Esophagus muscularis mucosa (tissue), 4 donors: ENCODE data around the gene ADAT1. TPM values are rescaled to one million over a fixed set of nuclear protein-coding genes. Genes with fewer than 3 reads are reported as not detected.

ENCODE experiments used
- DNase-seq: peaks from one replicate; pipeline ENCODE4 v3.0.0-alpha.2; 2017; ENCODE audit errors: extremely low spot score
- H3K27ac ChIP-seq, 4 donors: fragments of 200-600 bp; sonication (generic); replicated peaks in 1 of 4; 1 replicate in 3 of 4; 2 replicates in 1 of 4; pipeline ENCODE4 v1.5.1; 2016 to 2019; ENCODE audit warnings: mild to moderate bottlenecking in 1 of 4
- H3K27me3 ChIP-seq, 4 donors: fragments of 200-600 bp; sonication (generic); one replicate each; pipeline versions ENCODE4 v1.5.1 to v1.6.0; 2016 to 2019
- H3K36me3 ChIP-seq, 4 donors: fragments of 200-600 bp; sonication (generic); one replicate each; pipeline ENCODE4 v1.5.1; 2016 to 2019
- H3K4me1 ChIP-seq, 4 donors: fragments of 200-600 bp; sonication (generic); one replicate each; pipeline ENCODE4 v1.5.1; 2016 to 2019
- H3K4me3 ChIP-seq, 4 donors: fragments of 200-600 bp; sonication (generic); 1 replicate in 2 of 4; 2 replicates in 2 of 4; pipeline ENCODE4 v1.5.1; 2016 to 2019; ENCODE audit warnings: mild to moderate bottlenecking in 4 of 4, moderate library complexity in 1 of 4
- H3K9me3 ChIP-seq, 4 donors: fragments of 200-600 bp; sonication (generic); 1 replicate in 3 of 4; 2 replicates in 1 of 4; pipeline ENCODE4 v1.5.1; 2016 to 2019
- CTCF ChIP-seq, 3 experiments: fragments of 200-600 bp in 2 of 3; fragments of 450-650 bp in 1 of 3; sonication (generic) in 2 of 3; IDR thresholded peaks; one replicate each; pipeline ENCODE4 v1.5.1; 2017 to 2019; ENCODE audit warnings: antibody characterized with exemption in 3 of 3, mild to moderate bottlenecking in 2 of 3, moderate library complexity in 1 of 3
- EP300 ChIP-seq: sonication (generic); formaldehyde crosslinking; IDR thresholded peaks from one replicate; pipeline ENCODE4 v1.6.1; 2017; ENCODE audit warnings: antibody characterized with exemption
- POLR2A ChIP-seq: fragments of 450-650 bp; IDR thresholded peaks from one replicate; pipeline ENCODE4 v1.6.1; 2017; ENCODE audit warnings: antibody characterized with exemption, moderate library complexity, mild to moderate bottlenecking, low read depth
- POLR2AphosphoS5 ChIP-seq, 2 donors: sonication (generic); formaldehyde crosslinking; IDR thresholded peaks; one replicate each; pipeline ENCODE4 v1.6.1; 2017; ENCODE audit warnings: antibody characterized with exemption in 2 of 2
- WGBS: methylation state at CpG from one replicate; pipeline ENCODE4 v1.1.5; 2018; 5-methylcytosine and 5-hydroxymethylcytosine counted together
- intact Hi-C: fragments of 100-400 bp; cut with DNase I; formaldehyde crosslinking; loops from one replicate; pipeline ENCODE4 v1.15.1; 2023
- total RNA-seq, 4 donors: library from RNA; depleted of rRNA; stranded (reverse); fragments of >200 nt; gene quantifications; one replicate each; pipeline versions ENCODE4 v1.1.0 to v1.2.1, GENCODE V29; 2016

Gene ADAT1
- total RNA-seq, 4 donors from 2014 or later, result 17.0 to 33.6 (median 22.7) TPM

GRCh38 chr16:75614066-75614897 is 8.8 kb downstream of the ADAT1 start:
- intact Hi-C loops, result no loop called here
- H3K27ac ChIP-seq, result no peak overlapping the region
- H3K36me3 ChIP-seq, result peaks cover 15 to 97% (median 89%) of the 10 kb centered on the region in 4 donors
- no peak overlapping the region for H3K4me3 ChIP-seq
- no peaks in the 10 kb centered on the region for H3K4me1 ChIP-seq
- DNase-seq, result no peak
- 93% methylated on average over 4 of the region's 4 CpGs for WGBS
- TF ChIP-seq POLR2AphosphoS5 (IDR thresholded peaks at IDR 0.05) (no peak), CTCF (IDR thresholded peaks at IDR 0.05) (no peak)
- H3K27me3 ChIP-seq, result no peaks in the 10 kb centered on the region
- no peaks in the 10 kb centered on the region for H3K9me3 ChIP-seq

- intact Hi-C loops, result no loop called here
- Histone ChIP-seq H3K36me3 (peaks cover 54 to 92% (median 83%) of the 10 kb centered on the region in 4 donors), H3K27ac (no peak overlapping the region), H3K9me3 (no peaks in the 10 kb centered on the region), H3K27me3 (no peaks in the 10 kb centered on the region), H3K4me1 (no peaks in the 10 kb centered on the region), H3K4me3 (no peak overlapping the region)
- DNase-seq, result no peak
- 100% methylated on average over 1 of the region's 1 CpG for WGBS
- TF ChIP-seq CTCF (IDR thresholded peaks at IDR 0.05), result no peak
- no peak for TF ChIP-seq EP300
- no peak for TF ChIP-seq POLR2A
- TF ChIP-seq POLR2AphosphoS5 (IDR thresholded peaks at IDR 0.05), result no peak
Measured at GRCh38 chr16:75606507-75606906, 16.6 kb downstream of the ADAT1 start.

- Histone ChIP-seq H3K36me3 (peaks cover 62 to 90% (median 85%) of the 10 kb centered on the region in 4 donors), H3K9me3 (no peaks in the 10 kb centered on the region), H3K4me1 (no peaks in the 10 kb centered on the region), H3K4me3 (no peak overlapping the region), H3K27ac (no peak overlapping the region), H3K27me3 (no peaks in the 10 kb centered on the region)
- no peak for TF ChIP-seq POLR2AphosphoS5 (IDR thresholded peaks at IDR 0.05)
- no peak for TF ChIP-seq POLR2A
- no peak for TF ChIP-seq CTCF (IDR thresholded peaks at IDR 0.05)
- no peak for TF ChIP-seq EP300
- no peak for DNase-seq
- WGBS, result 94% methylated on average over 4 of the region's 4 CpGs
- intact Hi-C loops, result no loop called here
Measured at GRCh38 chr16:75603241-75603640, 19.8 kb downstream of the ADAT1 start.

- intact Hi-C loops, result loop anchor here (10.0 kb wide), 1 partner anchor 125 kb away; no protein-coding TSS in a partner anchor
- no peak overlapping the region for H3K4me3 ChIP-seq
- 92% methylated on average over 5 of the region's 6 CpGs for WGBS
- no peak for DNase-seq
- H3K27ac ChIP-seq, result no peak overlapping the region
- peaks cover 0 to 5% (median 0%) of the 10 kb centered on the region in 4 donors for H3K9me3 ChIP-seq
- H3K27me3 ChIP-seq, result no peaks in the 10 kb centered on the region
- no peaks in the 10 kb centered on the region for H3K4me1 ChIP-seq
- H3K36me3 ChIP-seq, result peaks cover 46 to 72% (median 66%) of the 10 kb centered on the region in 4 donors
- TF ChIP-seq CTCF (IDR thresholded peaks at IDR 0.05) (no peak), EP300 (no peak), POLR2A (no peak), POLR2AphosphoS5 (IDR thresholded peaks at IDR 0.05) (no peak)
Measured at GRCh38 chr16:75599452-75600277, 23.4 kb downstream of the ADAT1 start.
